OCI-LY7 (cell line): Measurements from ENCODE around the gene LRRC26.

ENCODE experiments used
- CTCF ChIP-seq: fragments of 200-600 bp; sonication (generic); conservative IDR thresholded peaks from 2 replicates; pipeline ENCODE4 v1.5.1; 2014; ENCODE audit warnings: mild to moderate bottlenecking, antibody characterized with exemption, low read length, moderate library complexity, mixed read lengths
- EZH2phosphoT487 ChIP-seq: fragments of 200-600 bp; sonication (generic); IDR thresholded peaks from 2 replicates; pipeline ENCODE4 v1.6.1; 2018; ENCODE audit warnings: low read depth, borderline replicate concordance, mild to moderate bottlenecking, mixed run types, antibody characterized with exemption, low read length, moderate library complexity, mixed read lengths

- TF ChIP-seq CTCF (no peak), EZH2phosphoT487 (no peak)
Measured at GRCh38 chr9:137174722-137175293, 5.0 kb upstream of the LRRC26 start.
